Activated T-cell treated with anti-CD3 and anti-CD28 coated beads, Interleukin-2, amount 50 U/mL, for 1 hour (primary cell): Measurements from ENCODE around the gene RPRML.

Experiments used
- DNase-seq: peaks from one replicate; pipeline ENCODE4 v3.0.0-alpha.2; 2020

RPRML gene

DNA sequence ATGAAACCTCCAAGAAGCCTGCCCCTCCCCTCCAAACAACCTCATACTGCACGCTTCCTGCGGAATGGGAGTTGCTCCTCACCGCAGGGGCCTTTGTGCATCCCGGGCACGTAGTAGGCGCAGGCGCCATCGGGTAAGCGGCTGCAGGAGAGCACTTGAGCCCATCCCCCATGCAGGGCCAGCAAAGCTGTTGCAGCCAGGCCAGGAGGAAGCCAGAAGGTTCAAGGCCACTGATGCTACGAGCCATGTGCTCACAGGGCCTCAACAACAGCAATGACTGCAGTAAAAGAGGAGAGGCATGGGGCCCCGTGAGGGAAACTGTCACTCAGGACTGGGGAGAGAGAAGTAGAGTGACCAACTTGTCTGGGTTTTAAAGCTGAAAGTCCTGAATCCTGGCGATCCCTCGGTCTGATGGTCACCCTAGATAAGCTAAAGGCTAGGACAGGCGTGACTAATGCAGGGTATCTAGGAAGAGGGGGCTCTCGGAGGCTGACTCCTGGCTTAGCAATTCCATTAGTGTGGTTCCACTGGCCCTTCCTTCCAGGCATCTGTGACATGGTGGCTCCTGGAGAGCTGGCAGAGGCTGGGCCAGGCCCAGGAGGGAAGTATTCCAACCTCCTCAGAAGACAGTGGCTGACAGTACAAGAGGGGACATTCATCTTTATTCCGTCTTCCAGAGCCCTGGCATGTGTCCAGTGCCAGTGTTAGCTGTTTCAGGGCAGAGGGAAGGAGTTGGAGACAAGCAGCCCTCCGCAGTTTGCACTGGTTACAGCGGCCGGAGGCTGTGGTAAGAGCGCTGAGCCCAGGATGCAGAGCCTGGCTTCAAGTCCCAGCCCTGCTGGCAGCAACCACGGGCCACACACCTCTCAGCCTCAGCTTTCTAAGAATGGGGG lies 35.3 kb downstream of the RPRML start:
- DNase-seq, result peak; percentile 34

DNA sequence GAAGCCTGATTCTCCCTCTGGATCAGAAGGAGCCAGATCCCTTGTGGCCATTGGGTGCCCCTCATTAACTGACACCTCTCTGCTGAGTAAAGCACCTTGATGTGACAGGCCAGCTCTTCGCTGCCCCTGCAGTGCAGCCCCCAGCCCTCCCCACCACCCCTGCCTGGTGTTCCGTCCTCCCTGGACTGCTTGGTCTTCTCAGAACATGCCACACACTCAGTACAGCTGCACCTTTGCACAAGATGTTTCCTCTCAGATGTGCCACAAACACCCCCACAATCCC lies 35.9 kb downstream of the RPRML start:
- DNase-seq, result no peak

DNA sequence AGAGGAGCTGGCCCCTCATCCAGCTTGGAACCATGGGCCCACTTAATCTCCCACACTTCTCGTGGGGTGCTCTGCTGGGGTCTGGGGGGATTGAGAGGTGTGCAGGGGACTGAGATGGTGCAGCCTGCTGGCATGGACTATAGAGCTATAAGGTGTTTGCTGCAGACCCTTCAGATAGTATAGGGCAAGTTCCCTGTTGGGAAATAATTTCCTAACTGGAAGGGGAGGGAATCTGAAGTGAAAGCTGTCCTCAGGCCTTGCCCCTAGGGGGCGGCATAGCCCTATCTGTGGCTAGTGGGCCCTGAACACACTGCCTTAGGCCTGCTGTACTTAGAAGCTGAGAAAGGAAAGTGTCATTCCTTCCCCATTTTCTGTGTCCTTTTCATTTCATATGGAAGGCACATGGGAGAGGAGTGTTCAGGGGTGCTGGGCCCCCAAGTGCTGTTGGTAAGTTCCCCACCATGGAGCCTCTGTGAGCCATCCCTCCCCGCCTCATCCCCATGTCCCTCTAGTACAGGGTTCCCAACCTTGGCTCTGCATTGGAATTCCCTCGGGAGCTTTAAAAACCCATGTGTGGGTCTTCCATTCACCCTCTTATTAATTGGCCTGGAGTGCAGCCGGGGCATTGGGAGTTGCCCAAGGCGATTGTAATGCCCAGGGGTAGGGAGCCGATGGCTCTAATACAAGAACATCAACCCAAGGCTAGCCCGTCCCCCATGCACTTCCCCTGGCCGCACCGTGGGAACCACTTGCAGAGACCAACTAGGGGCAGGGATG lies 36.4 kb downstream of the RPRML start:
- DNase-seq, result peak; percentile 55

DNA sequence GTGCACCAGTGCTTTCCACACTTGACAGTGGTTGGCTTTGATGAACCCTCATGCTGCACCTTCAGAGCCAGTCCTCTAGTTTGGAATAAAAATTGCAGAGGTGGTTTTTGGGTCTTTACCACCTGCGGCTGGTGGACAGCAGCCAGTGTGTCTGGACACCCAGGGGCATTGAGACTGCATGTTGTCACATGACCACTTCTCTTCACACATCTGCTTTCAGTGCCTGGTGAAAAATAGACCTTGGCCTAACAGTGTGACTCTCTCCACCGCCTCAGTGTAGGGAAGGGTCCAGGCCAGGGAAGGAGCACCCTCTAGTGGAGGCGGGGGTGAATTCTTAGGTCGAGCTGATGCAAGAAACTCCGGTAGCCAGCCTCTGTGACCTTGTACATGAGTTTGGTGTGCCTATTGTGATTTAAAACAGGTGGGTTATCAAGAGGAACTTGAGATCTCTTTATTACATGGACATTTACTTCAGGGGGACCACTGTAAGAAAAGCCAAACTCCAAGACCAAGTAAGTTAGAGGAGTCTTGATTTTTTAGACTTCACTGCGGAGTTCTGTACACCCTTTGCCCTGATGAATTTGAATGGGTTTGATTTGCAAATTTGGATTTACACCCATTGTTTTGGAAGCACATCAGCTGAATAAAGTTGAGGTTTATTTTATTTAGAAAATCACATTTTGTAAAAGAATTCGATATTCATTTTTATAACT lies 38.2 kb downstream of the RPRML start:
- DNase-seq, result peak; percentile 66

DNA sequence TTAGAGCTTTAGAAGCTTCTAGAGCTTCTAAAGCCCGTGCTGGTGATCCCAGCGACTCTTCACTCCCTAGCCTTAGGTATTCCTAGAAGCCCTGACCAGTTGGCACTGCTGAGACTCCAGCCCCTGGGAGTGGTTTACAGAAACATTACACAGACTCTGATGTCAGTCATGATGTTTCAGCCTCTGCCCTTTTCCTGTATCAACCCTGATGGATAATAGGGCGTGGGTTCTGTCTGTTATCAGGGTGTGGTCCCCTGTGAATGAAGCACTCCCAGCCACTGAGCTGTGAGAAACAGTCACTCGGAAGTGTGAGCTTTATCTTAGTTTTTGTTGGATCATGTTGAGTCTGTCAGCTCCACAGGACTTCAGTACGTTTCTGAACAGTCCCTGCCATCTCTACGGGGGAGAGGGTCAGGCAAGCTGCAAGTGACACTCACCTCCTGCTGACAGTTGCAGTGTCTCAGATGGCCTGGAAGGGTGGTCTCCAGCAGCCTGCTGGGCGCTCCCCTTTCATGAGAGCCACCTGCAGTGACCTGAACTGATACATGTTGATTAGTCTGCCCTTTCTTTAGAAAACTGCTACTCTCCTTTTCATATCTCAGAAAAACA lies 43.3 kb downstream of the RPRML start:
- DNase-seq, result no peak

DNA sequence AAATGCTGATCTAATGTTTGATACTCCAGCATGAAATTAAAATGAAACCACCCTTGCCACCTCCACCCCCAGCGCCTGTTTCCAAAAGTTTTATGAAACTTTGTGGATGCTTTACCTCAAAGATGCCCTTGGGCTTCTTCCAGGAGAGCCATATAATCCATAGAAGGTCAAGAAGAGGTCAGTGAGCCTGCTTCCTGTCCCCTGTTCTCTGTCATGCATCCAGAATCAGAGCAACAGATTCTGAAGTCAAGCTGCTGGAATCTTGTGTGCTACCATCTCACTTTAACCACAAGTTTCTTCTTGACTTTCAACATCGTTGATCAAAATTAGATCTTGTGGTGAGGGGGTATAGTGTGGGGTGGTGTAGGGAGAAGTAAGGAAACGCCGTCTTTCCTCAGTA lies 47.5 kb downstream of the RPRML start:
- no peak for DNase-seq

DNA sequence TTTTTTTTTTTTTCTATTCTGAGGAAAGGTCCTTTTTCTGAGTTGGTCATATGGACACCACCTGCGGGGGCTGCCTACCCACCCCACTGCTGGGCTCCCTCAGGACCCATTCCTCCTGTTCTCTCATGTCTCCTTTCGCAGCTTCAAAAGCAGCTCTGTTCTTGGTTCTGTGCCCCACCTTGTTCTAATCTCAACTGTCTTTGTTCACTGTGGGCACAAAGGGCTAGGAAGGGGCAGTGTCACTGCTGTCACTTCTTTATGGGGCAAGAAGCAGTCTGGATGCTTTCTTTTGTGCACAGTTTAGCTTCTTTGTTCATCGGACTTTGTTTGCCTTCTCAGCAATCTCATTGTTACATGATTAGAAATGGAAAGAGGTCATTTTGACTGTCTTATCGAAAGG lies 49.0 kb downstream of the RPRML start:
- DNase-seq, result no peak

DNA sequence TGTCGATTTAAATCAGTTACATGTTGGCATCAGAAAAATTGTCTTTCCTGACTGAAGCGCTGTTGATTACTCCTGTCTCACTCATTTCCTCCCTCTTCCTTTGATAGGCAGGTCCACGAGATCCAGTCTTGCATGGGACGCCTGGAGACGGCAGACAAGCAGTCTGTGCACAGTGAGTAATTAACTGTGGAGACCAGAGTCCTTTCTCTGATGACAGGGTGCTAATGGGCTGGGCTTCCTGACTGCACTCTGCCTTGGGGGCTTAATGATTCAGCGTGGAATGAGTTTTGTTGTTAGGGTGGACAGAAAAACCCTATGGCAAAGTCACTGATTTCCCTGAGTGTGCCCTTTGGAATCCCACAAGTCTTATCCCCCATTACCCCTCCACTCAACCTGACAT lies 49.6 kb downstream of the RPRML start:
- no peak for DNase-seq

DNA sequence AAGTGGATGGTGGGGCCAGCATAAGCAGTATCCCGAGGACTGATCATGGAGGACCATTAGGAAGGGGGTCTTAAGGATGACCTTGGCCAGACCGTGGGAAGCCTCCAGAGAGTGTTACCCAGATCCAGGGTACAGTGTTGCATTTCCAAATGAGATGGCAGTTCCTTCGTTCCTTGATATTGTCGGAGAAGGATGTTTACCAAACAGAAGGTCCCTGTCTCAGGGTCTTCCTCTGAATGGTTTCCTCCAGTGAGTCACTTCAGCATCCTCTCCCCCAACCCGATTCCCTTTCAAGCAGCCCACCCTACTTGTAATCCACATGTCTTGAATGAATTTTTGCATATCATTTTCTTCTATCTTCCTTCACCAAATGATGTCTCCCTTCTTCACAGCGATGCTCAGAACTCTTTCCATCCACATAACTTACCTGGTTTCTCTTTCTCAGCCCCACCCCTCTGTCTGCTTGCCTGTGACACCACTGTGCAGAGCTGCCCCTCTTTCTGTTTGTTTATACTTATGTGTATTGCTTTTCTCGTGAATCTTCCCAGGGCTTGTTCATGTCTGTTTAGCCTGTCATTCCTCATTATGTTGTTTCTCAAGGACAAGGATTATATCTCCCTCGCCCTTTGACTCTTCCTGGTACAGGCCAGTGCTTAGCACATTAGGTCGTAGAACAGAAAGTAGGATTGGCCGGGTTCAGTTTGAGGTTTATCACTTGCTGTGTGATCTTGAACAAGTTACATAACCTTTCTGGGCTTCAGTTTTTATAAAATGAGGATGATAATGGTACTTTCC lies 50.4 kb downstream of the RPRML start:
- no peak for DNase-seq
